NT2/D1 (cell line): ENCODE results near the gene NLRP3.

ENCODE experiments used
- SUZ12 ChIP-seq: IDR thresholded peaks from 2 replicates; pipeline ENCODE4 v1.6.1; 2011; ENCODE audit not compliant: insufficient read length, insufficient read depth; ENCODE audit errors: extremely low read depth
- YY1 ChIP-seq: IDR thresholded peaks from 2 replicates; pipeline ENCODE4 v1.6.1; 2011; ENCODE audit not compliant: insufficient read length, insufficient read depth
- ZNF274 ChIP-seq: IDR thresholded peaks from 2 replicates; pipeline ENCODE4 v1.6.1; 2011; ENCODE audit warnings: mild to moderate bottlenecking, low read depth, low read length

- no peak for TF ChIP-seq ZNF274
- no peak for TF ChIP-seq YY1
- no peak for TF ChIP-seq SUZ12
Observed at GRCh38 chr1:247421074-247421473, 5.1 kb downstream of the NLRP3 start.
